IMR-90 (cell line): ENCODE data around the gene HLA-DPA1. TPM values are rescaled to one million over a fixed set of nuclear protein-coding genes. Genes with fewer than 3 reads are reported as not detected.

ENCODE experiments used
- ATAC-seq: fragments of 200-7000 bp; cut with Tn5 transposase; 2 replicates; pipeline ENCODE4 v1.9.1; 2020; ENCODE audit warnings: low read depth, mild to moderate bottlenecking, moderate library complexity
- BruUV-seq: library from RNA; stranded (reverse); fragments of 400-500 nt; replicated peaks from 2 replicates; lab custom pipeline; 2021; lab: Mats Ljungman, UMichigan
- CTCF ChIA-PET: fragments of 300-600 bp; formaldehyde crosslinking; extraction: SDS; loops from one replicate; lab custom pipeline; 2021; ENCODE audit warnings: antibody characterized with exemption; lab: Yijun Ruan, JAX
- POLR2A ChIA-PET: fragments of 300-600 bp; sonication (Branson Sonifier 250); formaldehyde crosslinking; loops from one replicate; lab custom pipeline; 2022; ENCODE audit warnings: antibody characterized with exemption; ENCODE audit not compliant: unreplicated experiment; lab: Charles Lee
- DNase-seq: peaks from one replicate; pipeline ENCODE4 v3.0.0; 2013
- H2AFZ ChIP-seq: replicated peaks from 2 replicates; pipeline ENCODE3; 2013; ENCODE audit warnings: low read length, mild to moderate bottlenecking; ENCODE audit not compliant: poor library complexity
- H2AK5ac ChIP-seq: 2 replicates; pipeline ENCODE4 v1.6.1; 2013; ENCODE audit warnings: low read depth, low read length, inconsistent platforms
- H2AK9ac ChIP-seq: replicated peaks from 2 replicates; pipeline ENCODE3; 2013; ENCODE audit warnings: mild to moderate bottlenecking, low read depth, low read length, moderate library complexity; ENCODE audit not compliant: poor library complexity
- H2BK120ac ChIP-seq: 2 replicates; pipeline ENCODE4 v1.6.1; 2013; ENCODE audit warnings: low read depth, low read length, inconsistent platforms
- H2BK15ac ChIP-seq: 3 replicates; pipeline ENCODE4 v1.6.1; 2013; ENCODE audit warnings: low read depth, low read length, inconsistent platforms
- H2BK20ac ChIP-seq: 2 replicates; pipeline ENCODE4 v1.6.1; 2013; ENCODE audit warnings: low read depth, mild to moderate bottlenecking, inconsistent platforms, low read length, moderate library complexity
- H2BK5ac ChIP-seq: 2 replicates; pipeline ENCODE4 v1.6.1; 2013; ENCODE audit warnings: mild to moderate bottlenecking, low read depth, low read length, inconsistent platforms; ENCODE audit not compliant: poor library complexity, severe bottlenecking
- H3K14ac ChIP-seq: replicated peaks from 2 replicates; pipeline ENCODE4 v1.6.1; 2013; ENCODE audit warnings: low read depth, low read length, inconsistent platforms
- H3K18ac ChIP-seq: 2 replicates; pipeline ENCODE4 v1.6.1; 2013; ENCODE audit warnings: low read depth, low read length, control low read depth
- H3K23ac ChIP-seq: 2 replicates; pipeline ENCODE4 v1.6.1; 2013; ENCODE audit warnings: low read depth, low read length, inconsistent platforms
- H3K27ac ChIP-seq: 2 replicates; pipeline ENCODE4 v1.5.1; 2013; ENCODE audit warnings: mild to moderate bottlenecking, control low read depth, low read length; ENCODE audit not compliant: insufficient read depth
- H3K27me3 ChIP-seq: 2 replicates; pipeline ENCODE4 v1.6.1; 2013; ENCODE audit warnings: low read length; ENCODE audit not compliant: control insufficient read depth, insufficient read depth
- H3K36me3 ChIP-seq: 2 replicates; pipeline ENCODE4 v1.6.1; 2013; ENCODE audit warnings: low read length, mixed read lengths; ENCODE audit not compliant: control insufficient read depth, insufficient read depth
- H3K4ac ChIP-seq: 2 replicates; pipeline ENCODE4 v1.6.1; 2013; ENCODE audit warnings: low read depth, low read length, inconsistent platforms
- H3K4me1 ChIP-seq: 2 replicates; pipeline ENCODE4 v1.6.1; 2013; ENCODE audit warnings: low read length, mixed read lengths; ENCODE audit not compliant: control insufficient read depth, insufficient read depth
- H3K4me2 ChIP-seq: 2 replicates; pipeline ENCODE4 v1.6.1; 2013; ENCODE audit warnings: low read depth, mild to moderate bottlenecking, control low read depth, low read length, moderate library complexity
- H3K4me3 ChIP-seq: 2 replicates; pipeline ENCODE4 v1.5.1; 2013; ENCODE audit warnings: low read depth, mild to moderate bottlenecking, control low read depth, low read length, moderate library complexity; ENCODE audit not compliant: insufficient read depth
- H3K56ac ChIP-seq: 2 replicates; pipeline ENCODE4 v1.6.1; 2013; ENCODE audit warnings: low read length, inconsistent platforms; ENCODE audit not compliant: insufficient read depth; ENCODE audit errors: extremely low read depth
- H3K79me1 ChIP-seq, 2 experiments: 2 replicates each; pipeline ENCODE4 v1.6.1; 2013; ENCODE audit warnings: low read length in 2 of 2, inconsistent platforms in 1 of 2, low read depth in 1 of 2
- H3K9ac ChIP-seq: 2 replicates; pipeline ENCODE4 v1.6.1; 2013; ENCODE audit warnings: low read depth, low read length, control low read depth
- H3K9me1 ChIP-seq: 2 replicates; pipeline ENCODE4 v1.6.1; 2013; ENCODE audit warnings: low read length, inconsistent platforms; ENCODE audit not compliant: insufficient read depth
- H3K9me3 ChIP-seq: 2 replicates; pipeline ENCODE4 v1.6.1; 2013; ENCODE audit warnings: low read length; ENCODE audit not compliant: control insufficient read depth, insufficient read depth
- H4K20me1 ChIP-seq: 2 replicates; pipeline ENCODE4 v1.6.1; 2013; ENCODE audit warnings: low read length, inconsistent platforms; ENCODE audit not compliant: insufficient read depth
- H4K5ac ChIP-seq: 2 replicates; pipeline ENCODE4 v1.6.1; 2013; ENCODE audit warnings: mild to moderate bottlenecking, low read depth, low read length, control low read depth
- H4K8ac ChIP-seq, 2 experiments: 2 replicates each; pipeline ENCODE4 v1.6.1; 2013; ENCODE audit warnings: low read depth in 2 of 2, low read length in 2 of 2, control low read depth in 1 of 2, inconsistent platforms in 1 of 2
- H4K91ac ChIP-seq: 2 replicates; pipeline ENCODE4 v1.6.1; 2013; ENCODE audit warnings: low read depth, low read length, inconsistent platforms; ENCODE audit not compliant: insufficient read depth
- BHLHE40 ChIP-seq: fragments of 150-350 bp; IDR thresholded peaks from 2 replicates; pipeline ENCODE4 v1.6.1; 2016; ENCODE audit warnings: mild to moderate bottlenecking, low read depth, low read length
- CEBPB ChIP-seq: IDR thresholded peaks from 2 replicates; pipeline ENCODE4 v1.6.1; 2012; ENCODE audit warnings: low read depth, low read length, improper control_type of control experiment
- FOS ChIP-seq: fragments of 150-350 bp; IDR thresholded peaks from 2 replicates; pipeline ENCODE4 v1.6.1; 2016; ENCODE audit warnings: low read depth, low read length
- MAFK ChIP-seq: IDR thresholded peaks from 2 replicates; pipeline ENCODE4 v1.6.1; 2012; ENCODE audit warnings: low read depth, low read length, improper control_type of control experiment
- MAZ ChIP-seq: IDR thresholded peaks from 2 replicates; pipeline ENCODE4 v1.6.1; 2012; ENCODE audit warnings: low read depth, mild to moderate bottlenecking, low read length, improper control_type of control experiment, moderate library complexity, borderline replicate concordance
- MXI1 ChIP-seq: IDR thresholded peaks from 2 replicates; pipeline ENCODE4 v1.6.1; 2012; ENCODE audit warnings: low read depth, mild to moderate bottlenecking, low read length, moderate library complexity, borderline replicate concordance
- NFE2L2 ChIP-seq: fragments of 150-350 bp; IDR thresholded peaks from 2 replicates; pipeline ENCODE4 v1.6.1; 2016; ENCODE audit warnings: low read depth, mild to moderate bottlenecking, low read length
- RAD21 ChIP-seq: IDR thresholded peaks from 2 replicates; pipeline ENCODE4 v1.6.1; 2012; ENCODE audit warnings: low read length, improper control_type of control experiment
- RCOR1 ChIP-seq: IDR thresholded peaks from 2 replicates; pipeline ENCODE4 v1.6.1; 2012; ENCODE audit warnings: mild to moderate bottlenecking, low read length, improper control_type of control experiment; ENCODE audit not compliant: insufficient replicate concordance
- RFX5 ChIP-seq: IDR thresholded peaks from 2 replicates; pipeline ENCODE4 v1.8.0; 2012; ENCODE audit warnings: low read depth, mild to moderate bottlenecking, low read length, moderate library complexity
- SMC3 ChIP-seq: fragments of 150-350 bp; IDR thresholded peaks from 2 replicates; pipeline ENCODE4 v1.6.1; 2016; ENCODE audit warnings: low read depth, mild to moderate bottlenecking, antibody characterized with exemption, low read length, moderate library complexity
- WGBS, 2 experiments: methylation state at CpG; one replicate each; pipeline versions ENCODE4 v1.1.5 to v1.1.7; 2013; ENCODE audit warnings: missing lambda C conversion rate in 2 of 2; ENCODE audit not compliant: insufficient read length in 1 of 2; ENCODE audit errors: extremely low coverage in 2 of 2; 5-methylcytosine and 5-hydroxymethylcytosine counted together
- dilution Hi-C: fragments of 300-500 bp; cut with HindIII; formaldehyde crosslinking; loops from one replicate; pipeline ENCODE4 v1.14.3; 2018; ENCODE audit warnings: low sequenced_read_pairs; ENCODE audit not compliant: unreplicated experiment
- in situ Hi-C: fragments of 300-500 bp; cut with MboI; formaldehyde crosslinking; loops from 3 replicates; pipeline ENCODE4 v1.14.3; 2019; ENCODE audit warnings: low sequenced_read_pairs, inconsistent platforms, mixed read lengths
- intact Hi-C: fragments of 100-400 bp; cut with micrococcal nuclease; formaldehyde crosslinking; loops from 2 replicates; pipeline ENCODE4 v1.10.0; 2022
- polyA plus RNA-seq, 3 experiments: library from polyadenylated mRNA; depleted of rRNA; stranded (reverse); fragments of >200 nt; gene quantifications; 2 replicates each; pipeline ENCODE4 v1.2.3, GENCODE V29; 2012; ENCODE audit warnings: low replicate concordance in 1 of 3
- total RNA-seq: library from RNA; depleted of rRNA; stranded (reverse); fragments of >200 nt; gene quantifications from 2 replicates; pipeline ENCODE4 v1.2.3, GENCODE V29; 2012
- TF ChIP-seq, protein P1 (sequence below): conservative IDR thresholded peaks from 2 replicates; pipeline ENCODE4 v1.5.1; 2012; ENCODE audit warnings: mild to moderate bottlenecking, low read depth, low read length, improper control_type of control experiment
- TF ChIP-seq, protein P2 (sequence below): fragments of 150-350 bp; IDR thresholded peaks from 2 replicates; pipeline ENCODE4 v1.6.1; 2016; ENCODE audit warnings: low read depth, mild to moderate bottlenecking, low read length, moderate library complexity, borderline replicate concordance
- TF ChIP-seq, protein P3 (sequence below): fragments of 150-350 bp; IDR thresholded peaks from 2 replicates; pipeline ENCODE4 v1.6.1; 2017; ENCODE audit warnings: mild to moderate bottlenecking, antibody characterized with exemption, low read length, low read depth

Gene HLA-DPA1
- total and polyA plus RNA-seq, 2 of the 4 experiments (the other 2 are of a cell fraction) = not detected

DNA sequence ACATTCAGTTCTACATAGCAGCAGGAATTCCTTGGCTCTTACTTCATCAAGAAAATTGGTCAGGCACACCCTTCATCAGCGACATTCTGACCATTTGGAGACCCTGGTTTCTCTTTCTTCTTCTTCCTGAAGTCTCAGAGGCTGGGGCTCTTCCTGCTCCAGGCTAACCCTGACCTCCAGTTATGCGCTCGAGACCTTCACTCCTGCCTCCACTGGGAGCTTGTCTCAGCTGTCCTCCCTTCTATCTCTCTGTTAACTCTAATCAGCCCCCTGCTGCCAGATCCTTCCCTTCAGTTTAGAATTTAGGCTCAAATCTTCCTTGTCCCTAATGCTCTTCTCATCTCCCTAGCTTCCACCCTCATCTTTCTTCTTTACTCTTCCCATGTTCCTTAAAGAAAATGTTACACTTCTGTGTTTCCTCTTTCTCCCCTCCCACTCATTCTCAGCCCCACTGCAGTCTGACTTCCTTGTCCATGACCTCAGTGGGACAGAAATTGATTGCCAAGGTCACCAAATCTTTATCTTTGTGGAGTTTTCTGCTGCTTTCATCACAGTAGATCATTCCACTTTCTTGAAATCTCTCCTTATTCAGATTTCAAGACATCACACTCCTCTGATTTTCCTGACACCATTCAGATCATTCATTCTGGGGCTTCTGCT is 55.6 kb downstream of the HLA-DPA1 start:
- Histone ChIP-seq H3K18ac (no peak overlapping the region), H2AK9ac (no peak overlapping the region), H3K9me3 (no peaks in the 10 kb centered on the region), H3K27me3 (peaks cover 50% of the 10 kb centered on the region), H2BK20ac (no peak overlapping the region), H3K23ac (no peak overlapping the region), H3K9ac (no peak overlapping the region), H3K36me3 (no peaks in the 10 kb centered on the region), H4K20me1 (no peaks in the 10 kb centered on the region), H2AK5ac (no peak overlapping the region), H2BK120ac (no peak overlapping the region), H3K9me1 (no peaks in the 10 kb centered on the region), H3K56ac (no peak overlapping the region), H3K4me2 (no peak overlapping the region), H2BK5ac (no peak overlapping the region), H4K91ac (no peak overlapping the region), H3K4ac (no peak overlapping the region), H3K14ac (no peak overlapping the region), H4K5ac (no peak overlapping the region), H2BK15ac (no peak overlapping the region), H3K79me1 (no peaks in the 10 kb centered on the region), H4K8ac (no peak overlapping the region), H3K27ac (no peak overlapping the region), H2AFZ (no peak overlapping the region), H3K4me3 (no peak overlapping the region), H3K4me1 (no peaks in the 10 kb centered on the region; the same call in 1 of the 2 replicates)
- no peak for DNase-seq
- ChIA-PET CTCF (interaction anchor here (0.6 kb wide), 1 partner anchor 140 kb away, joined by 6 read pairs; no protein-coding TSS in a partner anchor), POLR2A (no interaction called here)
- intact Hi-C loops (no loop called here), in situ Hi-C loops (loop anchor here (5.0 to 10.0 kb wide), 2 partner anchors 147 to 229 kb away; no protein-coding TSS in a partner anchor), dilution Hi-C loops (no loop called here)
- WGBS, 2 experiments = 50% methylated on average over 3 of the region's 3 CpGs; no CpG with 5 or more reads in 1 of the 2 experiments
- BruUV-seq = no TSS peak
- no peak for ATAC-seq
- TF ChIP-seq MAZ = no peak
- TF ChIP-seq BHLHE40 = no peak
- TF ChIP-seq, protein P1, sequence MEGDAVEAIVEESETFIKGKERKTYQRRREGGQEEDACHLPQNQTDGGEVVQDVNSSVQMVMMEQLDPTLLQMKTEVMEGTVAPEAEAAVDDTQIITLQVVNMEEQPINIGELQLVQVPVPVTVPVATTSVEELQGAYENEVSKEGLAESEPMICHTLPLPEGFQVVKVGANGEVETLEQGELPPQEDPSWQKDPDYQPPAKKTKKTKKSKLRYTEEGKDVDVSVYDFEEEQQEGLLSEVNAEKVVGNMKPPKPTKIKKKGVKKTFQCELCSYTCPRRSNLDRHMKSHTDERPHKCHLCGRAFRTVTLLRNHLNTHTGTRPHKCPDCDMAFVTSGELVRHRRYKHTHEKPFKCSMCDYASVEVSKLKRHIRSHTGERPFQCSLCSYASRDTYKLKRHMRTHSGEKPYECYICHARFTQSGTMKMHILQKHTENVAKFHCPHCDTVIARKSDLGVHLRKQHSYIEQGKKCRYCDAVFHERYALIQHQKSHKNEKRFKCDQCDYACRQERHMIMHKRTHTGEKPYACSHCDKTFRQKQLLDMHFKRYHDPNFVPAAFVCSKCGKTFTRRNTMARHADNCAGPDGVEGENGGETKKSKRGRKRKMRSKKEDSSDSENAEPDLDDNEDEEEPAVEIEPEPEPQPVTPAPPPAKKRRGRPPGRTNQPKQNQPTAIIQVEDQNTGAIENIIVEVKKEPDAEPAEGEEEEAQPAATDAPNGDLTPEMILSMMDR = no peak
- TF ChIP-seq RFX5 = no peak
- TF ChIP-seq SMC3 = no peak
- no peak for TF ChIP-seq NFE2L2
- TF ChIP-seq, protein P2, sequence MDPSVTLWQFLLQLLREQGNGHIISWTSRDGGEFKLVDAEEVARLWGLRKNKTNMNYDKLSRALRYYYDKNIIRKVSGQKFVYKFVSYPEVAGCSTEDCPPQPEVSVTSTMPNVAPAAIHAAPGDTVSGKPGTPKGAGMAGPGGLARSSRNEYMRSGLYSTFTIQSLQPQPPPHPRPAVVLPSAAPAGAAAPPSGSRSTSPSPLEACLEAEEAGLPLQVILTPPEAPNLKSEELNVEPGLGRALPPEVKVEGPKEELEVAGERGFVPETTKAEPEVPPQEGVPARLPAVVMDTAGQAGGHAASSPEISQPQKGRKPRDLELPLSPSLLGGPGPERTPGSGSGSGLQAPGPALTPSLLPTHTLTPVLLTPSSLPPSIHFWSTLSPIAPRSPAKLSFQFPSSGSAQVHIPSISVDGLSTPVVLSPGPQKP = no peak
- no peak for TF ChIP-seq MAFK
- TF ChIP-seq FOS = no peak
- no peak for TF ChIP-seq RCOR1
- TF ChIP-seq MXI1 = no peak
- TF ChIP-seq CEBPB = no peak
- TF ChIP-seq RAD21 = no peak
- TF ChIP-seq, protein P3, sequence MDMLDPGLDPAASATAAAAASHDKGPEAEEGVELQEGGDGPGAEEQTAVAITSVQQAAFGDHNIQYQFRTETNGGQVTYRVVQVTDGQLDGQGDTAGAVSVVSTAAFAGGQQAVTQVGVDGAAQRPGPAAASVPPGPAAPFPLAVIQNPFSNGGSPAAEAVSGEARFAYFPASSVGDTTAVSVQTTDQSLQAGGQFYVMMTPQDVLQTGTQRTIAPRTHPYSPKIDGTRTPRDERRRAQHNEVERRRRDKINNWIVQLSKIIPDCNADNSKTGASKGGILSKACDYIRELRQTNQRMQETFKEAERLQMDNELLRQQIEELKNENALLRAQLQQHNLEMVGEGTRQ = no peak
